BLaER1 treated with 17β-estradiol and CSF1 and Interleukin-3, amounts not matched to agents 10 nM and 100 nM (cell line): ENCODE measurements around the gene IQCM.

Experiments
- H3K27ac ChIP-seq, 11 experiments: shearing (Covaris generic); formaldehyde crosslinking; 2 replicates each; pipeline ENCODE4 v1.8.1; 2022
- H3K27me3 ChIP-seq, 11 experiments: shearing (Covaris generic); formaldehyde crosslinking; 2 replicates each; pipeline ENCODE4 v1.8.1; 2022
- H3K36me3 ChIP-seq, 11 experiments: shearing (Covaris generic); formaldehyde crosslinking; 2 replicates each; pipeline ENCODE4 v1.8.1; 2022
- H3K4me1 ChIP-seq, 10 experiments: shearing (Covaris generic); formaldehyde crosslinking; 2 replicates each; pipeline ENCODE4 v1.8.1; 2022
- H3K4me2 ChIP-seq, 11 experiments: shearing (Covaris generic); formaldehyde crosslinking; 2 replicates each; pipeline ENCODE4 v1.8.1; 2022
- H3K4me3 ChIP-seq, 10 experiments: shearing (Covaris generic); formaldehyde crosslinking; 2 replicates each; pipeline ENCODE4 v1.8.1; 2022
- H3K9ac ChIP-seq, 11 experiments: shearing (Covaris generic); formaldehyde crosslinking; 2 replicates each; pipeline ENCODE4 v1.8.1; 2022
- H3K9me3 ChIP-seq, 11 experiments: shearing (Covaris generic); formaldehyde crosslinking; replicated peaks in 1 of 11; 2 replicates each; pipeline ENCODE4 v1.8.1; 2022
- H4K20me1 ChIP-seq, 11 experiments: shearing (Covaris generic); formaldehyde crosslinking; 2 replicates each; pipeline ENCODE4 v1.8.1; 2022
- Cebpa-rat ChIP-seq, 11 experiments: shearing (Covaris generic); IDR thresholded peaks; 2 replicates each; pipeline ENCODE4 v1.8.1; 2022

IQCM gene

DNA sequence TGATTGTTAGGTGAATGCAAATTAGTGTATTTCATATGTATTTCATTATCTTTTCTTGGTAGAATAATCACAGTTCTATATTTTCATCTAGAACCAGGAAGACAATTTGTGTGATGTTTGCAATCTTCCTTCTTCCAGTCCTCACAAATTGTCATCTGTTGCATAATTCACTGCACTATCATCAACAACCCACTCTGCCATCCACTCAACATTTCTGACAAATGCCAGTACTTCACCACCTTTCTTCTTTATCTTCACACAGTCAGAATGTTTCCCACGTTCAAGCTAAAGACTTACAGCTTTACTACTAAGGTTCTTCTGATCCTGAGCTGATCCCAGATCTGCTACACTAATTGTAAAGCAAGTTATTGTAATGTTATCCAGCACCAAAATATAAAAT, 107.8 kb downstream of the IQCM start:
- Histone ChIP-seq H3K27me3 (no peaks in the 10 kb centered on the region), H3K9me3 (peaks cover 0 to 6% (median 0%) of the 10 kb centered on the region in 11 experiments; a peak in 1 of 22 replicates), H3K9ac (no peak overlapping the region), H3K4me2 (no peak overlapping the region), H3K36me3 (no peaks in the 10 kb centered on the region), H4K20me1 (no peaks in the 10 kb centered on the region), H3K4me3 (no peak overlapping the region), H3K27ac (no peak overlapping the region), H3K4me1 (no peaks in the 10 kb centered on the region)
- no peak for TF ChIP-seq Cebpa-rat (IDR thresholded peaks at IDR 0.05)

DNA sequence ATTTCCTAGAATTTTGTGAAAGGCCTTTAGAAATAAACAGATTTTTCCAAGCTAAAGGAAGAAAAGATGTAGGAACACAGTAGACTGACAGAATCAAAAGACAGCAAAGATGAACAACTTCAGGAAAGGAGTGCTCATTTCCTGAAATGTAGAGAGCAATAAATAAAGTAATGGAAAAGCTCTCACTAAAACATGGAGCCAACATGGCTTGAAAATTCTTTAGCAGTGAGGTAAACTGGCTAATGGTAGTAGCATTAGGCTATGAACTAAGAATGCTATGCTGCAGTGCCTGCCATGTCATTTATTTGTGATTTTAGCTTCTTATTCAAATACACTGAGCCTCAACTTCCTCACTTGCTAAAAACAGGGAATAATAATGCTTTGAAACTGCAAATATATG, 108.7 kb downstream of the IQCM start:
- H3K27me3 ChIP-seq, result no peaks in the 10 kb centered on the region
- no peaks in the 10 kb centered on the region for H3K36me3 ChIP-seq

DNA sequence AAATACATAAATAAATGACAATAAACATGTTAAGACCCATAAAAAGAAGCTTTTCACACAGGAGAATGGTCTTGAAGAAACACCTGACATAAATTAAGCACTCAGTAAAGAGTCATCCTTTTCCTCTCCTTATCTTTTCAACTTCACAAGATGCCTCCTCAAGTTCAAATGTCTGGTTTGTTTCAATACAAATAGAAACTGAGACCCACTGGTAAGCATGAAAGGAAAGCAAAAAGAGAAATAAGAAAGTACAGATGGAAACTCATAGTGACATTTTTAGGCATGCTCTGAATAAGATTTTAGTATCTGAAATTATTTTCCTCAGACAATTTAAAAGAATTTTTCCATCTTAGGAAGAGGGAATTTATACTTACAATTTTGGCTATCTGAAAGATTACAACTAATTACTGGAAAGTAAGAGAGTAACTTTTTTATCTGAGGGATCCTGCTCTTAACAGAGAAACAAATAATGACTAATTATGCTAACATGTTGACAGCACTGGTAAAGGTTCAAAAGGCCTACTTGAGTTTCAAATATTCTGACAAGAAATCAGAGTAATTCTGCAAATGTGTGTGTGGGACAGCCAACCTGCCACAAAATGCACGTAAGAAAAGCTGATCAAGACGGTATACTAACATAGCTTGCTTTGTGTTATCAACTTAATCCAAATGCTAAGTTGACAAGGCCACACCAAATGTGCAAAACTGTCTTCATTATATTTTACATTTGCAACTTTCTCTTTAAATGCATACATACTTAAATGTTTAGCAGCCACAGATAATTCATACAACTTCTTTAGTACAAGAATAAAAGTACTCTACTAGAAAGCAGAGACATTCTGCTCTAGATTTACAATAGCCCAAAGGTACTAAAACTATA, 113.0 kb downstream of the IQCM start:
- Histone ChIP-seq H3K27me3 (no peaks in the 10 kb centered on the region), H3K36me3 (no peaks in the 10 kb centered on the region), H4K20me1 (no peaks in the 10 kb centered on the region), H3K4me3 (no peak overlapping the region), H3K4me2 (no peak overlapping the region), H3K9me3 (peaks cover 0 to 6% (median 0%) of the 10 kb centered on the region in 11 experiments; a peak in 1 of 22 replicates), H3K4me1 (no peaks in the 10 kb centered on the region), H3K27ac (no peak overlapping the region), H3K9ac (no peak overlapping the region)
- TF ChIP-seq Cebpa-rat (IDR thresholded peaks at IDR 0.05), result no peak

More for the DNA sequence above, 108.7 kb downstream of the IQCM start:
- no peaks in the 10 kb centered on the region for H3K4me1 ChIP-seq
- no peaks in the 10 kb centered on the region for H4K20me1 ChIP-seq
- H3K4me3 ChIP-seq, result no peak overlapping the region
- H3K9ac ChIP-seq, result no peak overlapping the region
- H3K9me3 ChIP-seq, result peaks cover 0 to 6% (median 0%) of the 10 kb centered on the region in 11 experiments; a peak in 1 of 22 replicates
- H3K27ac ChIP-seq, result no peak overlapping the region
- no peak for TF ChIP-seq Cebpa-rat (IDR thresholded peaks at IDR 0.05)
- H3K4me2 ChIP-seq, result no peak overlapping the region

DNA sequence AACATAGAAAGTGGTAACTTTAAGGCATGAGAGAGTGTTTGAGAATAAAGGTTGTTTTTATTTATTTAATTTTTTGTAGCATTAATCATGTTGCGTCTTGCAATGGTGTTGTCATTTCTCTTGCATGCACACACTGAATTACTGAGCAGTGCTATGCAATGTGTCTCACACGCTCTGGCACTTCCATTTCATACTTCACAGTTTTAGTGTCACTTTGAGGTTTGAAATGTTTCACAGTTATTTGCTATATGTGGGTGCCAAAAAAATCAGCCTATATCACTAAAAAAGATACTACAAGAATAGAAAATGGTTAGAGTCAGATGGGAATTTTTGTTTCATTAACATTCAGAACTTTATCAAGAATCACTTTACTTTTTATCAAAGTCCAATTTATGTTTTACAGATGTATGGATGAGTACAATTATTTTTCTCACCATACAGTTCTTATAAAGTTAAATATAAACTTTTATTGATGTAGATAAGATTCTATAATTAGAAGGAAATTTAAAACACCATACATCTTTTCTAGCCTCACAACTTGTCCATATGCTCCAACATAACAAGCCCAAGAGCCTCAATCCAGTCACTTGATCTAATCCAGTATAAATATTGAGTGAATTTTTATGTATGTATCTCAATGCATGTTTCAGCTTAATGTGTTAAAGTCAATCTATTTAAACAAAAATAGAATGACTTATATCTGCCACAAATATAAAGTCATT, 114.0 kb downstream of the IQCM start:
- H3K4me1 ChIP-seq, result no peaks in the 10 kb centered on the region
- peaks cover 0 to 6% (median 0%) of the 10 kb centered on the region in 11 experiments; a peak in 1 of 22 replicates for H3K9me3 ChIP-seq
- H3K36me3 ChIP-seq, result no peaks in the 10 kb centered on the region
- H4K20me1 ChIP-seq, result no peaks in the 10 kb centered on the region
- no peak for TF ChIP-seq Cebpa-rat (IDR thresholded peaks at IDR 0.05)
- H3K4me2 ChIP-seq, result no peak overlapping the region
- no peak overlapping the region for H3K27ac ChIP-seq
- H3K27me3 ChIP-seq, result no peaks in the 10 kb centered on the region
- H3K4me3 ChIP-seq, result no peak overlapping the region
- no peak overlapping the region for H3K9ac ChIP-seq

DNA sequence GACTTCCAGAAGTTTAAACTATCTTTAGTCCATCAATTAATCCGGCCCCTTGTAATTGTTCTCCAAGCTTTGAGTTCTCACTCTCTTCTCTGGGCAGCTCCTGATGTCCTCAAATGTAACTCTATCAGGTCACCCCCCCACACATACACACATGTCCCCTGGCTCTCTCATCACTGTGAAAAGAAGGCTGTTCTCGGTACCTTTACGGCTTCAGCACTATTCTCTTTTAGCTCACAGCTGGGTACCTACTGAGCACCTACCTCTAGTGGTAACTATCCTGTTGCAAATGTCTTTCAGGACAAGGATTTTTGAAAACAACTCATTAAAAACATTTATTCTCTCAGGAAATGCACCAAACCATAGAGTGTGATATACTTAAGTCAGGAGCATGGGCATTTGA, 115.4 kb downstream of the IQCM start:
- no peaks in the 10 kb centered on the region for H3K27me3 ChIP-seq
- no peak overlapping the region for H3K9ac ChIP-seq
- no peak overlapping the region for H3K4me2 ChIP-seq
- no peaks in the 10 kb centered on the region for H4K20me1 ChIP-seq
- H3K36me3 ChIP-seq, result no peaks in the 10 kb centered on the region
- H3K4me1 ChIP-seq, result no peaks in the 10 kb centered on the region
- H3K27ac ChIP-seq, result no peak overlapping the region
- H3K4me3 ChIP-seq, result no peak overlapping the region
- peaks cover 0 to 6% (median 0%) of the 10 kb centered on the region in 11 experiments; a peak in 1 of 22 replicates for H3K9me3 ChIP-seq
- TF ChIP-seq Cebpa-rat (IDR thresholded peaks at IDR 0.05), result no peak

DNA sequence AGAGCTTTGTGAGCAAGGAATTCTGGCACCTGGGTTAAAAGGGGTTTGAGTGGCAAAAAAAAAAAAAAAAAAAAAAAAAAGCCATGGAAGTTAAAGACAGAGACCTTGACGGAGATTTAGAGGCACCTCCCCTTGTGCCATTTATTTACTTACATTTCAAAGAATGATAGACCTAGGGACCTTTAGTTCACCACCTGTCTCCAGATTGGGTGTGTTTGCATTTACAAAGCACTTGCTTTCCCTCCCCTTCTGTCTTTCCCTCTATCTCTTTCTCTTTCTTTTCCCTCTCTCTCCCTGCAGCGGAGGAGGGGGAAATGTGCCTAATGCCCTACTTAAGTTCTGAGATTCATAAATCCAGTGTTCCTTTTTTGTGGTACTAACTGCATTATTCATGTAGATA, 116.0 kb downstream of the IQCM start:
- H3K27me3 ChIP-seq, result no peaks in the 10 kb centered on the region
- no peak overlapping the region for H3K4me3 ChIP-seq
- H3K4me1 ChIP-seq, result no peaks in the 10 kb centered on the region
- H3K9me3 ChIP-seq, result peaks cover 0 to 5% (median 0%) of the 10 kb centered on the region in 11 experiments; a peak in 1 of 22 replicates
- H3K9ac ChIP-seq, result no peak overlapping the region
- no peaks in the 10 kb centered on the region for H3K36me3 ChIP-seq
- no peak overlapping the region for H3K27ac ChIP-seq
- no peak for TF ChIP-seq Cebpa-rat (IDR thresholded peaks at IDR 0.05)
- no peaks in the 10 kb centered on the region for H4K20me1 ChIP-seq
- no peak overlapping the region for H3K4me2 ChIP-seq

DNA sequence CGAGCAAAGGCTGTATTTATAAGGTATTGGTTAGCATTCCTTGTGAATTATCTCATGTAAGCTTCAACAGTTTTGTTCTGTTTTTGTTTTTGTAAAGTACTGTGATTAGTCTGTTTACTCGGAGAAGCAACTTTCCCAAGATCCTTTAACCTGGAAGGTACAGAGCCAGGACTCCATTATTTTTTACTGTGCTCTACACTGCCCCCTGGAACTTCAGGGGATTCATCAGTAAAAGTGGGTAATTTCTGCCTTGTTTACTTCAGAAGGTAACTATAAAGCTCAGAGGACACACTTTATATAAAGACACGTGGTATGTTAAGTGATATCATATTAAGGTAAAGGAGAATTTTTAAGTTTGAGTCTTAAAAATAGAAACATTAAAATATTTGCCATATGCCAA, 124.9 kb downstream of the IQCM start:
- Histone ChIP-seq H4K20me1 (no peaks in the 10 kb centered on the region), H3K9ac (no peak overlapping the region), H3K27ac (no peak overlapping the region), H3K4me1 (no peaks in the 10 kb centered on the region; a peak in 3 of 20 replicates), H3K36me3 (no peaks in the 10 kb centered on the region), H3K4me2 (no peak overlapping the region), H3K9me3 (peaks cover 0 to 13% (median 4%) of the 10 kb centered on the region in 11 experiments; a peak in 5 of 22 replicates), H3K27me3 (no peaks in the 10 kb centered on the region), H3K4me3 (no peak overlapping the region)
- no peak for TF ChIP-seq Cebpa-rat (IDR thresholded peaks at IDR 0.05)

DNA sequence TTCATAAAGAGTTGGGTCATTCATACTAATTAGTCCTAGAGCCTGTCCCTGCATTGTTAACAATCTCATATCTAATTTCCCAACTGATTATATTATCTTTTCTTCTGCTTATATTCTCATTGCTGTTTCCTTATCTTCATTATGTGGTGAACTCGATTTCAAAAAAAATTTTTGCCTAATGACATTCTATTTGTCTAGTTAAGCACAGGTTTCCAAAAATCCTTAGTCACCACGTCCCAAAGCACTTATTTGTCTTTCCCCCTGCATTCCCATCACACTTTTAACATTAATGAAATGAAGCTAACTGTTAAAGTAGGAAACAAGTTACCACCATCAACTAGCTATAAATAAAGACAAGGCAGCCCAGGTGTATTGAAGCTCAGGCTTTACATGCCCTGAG, 131.1 kb downstream of the IQCM start:
- Histone ChIP-seq H4K20me1 (no peaks in the 10 kb centered on the region), H3K9me3 (peaks cover 0 to 13% (median 4%) of the 10 kb centered on the region in 11 experiments; a peak in 5 of 22 replicates), H3K27ac (no peak overlapping the region), H3K36me3 (no peaks in the 10 kb centered on the region), H3K4me1 (peaks cover 4 to 17% (median 11%) of the 10 kb centered on the region in 10 experiments; a peak in 17 of 20 replicates), H3K4me3 (no peak overlapping the region), H3K4me2 (peak overlapping the region; percentile 10 to 67 (median 57); a peak in 17 of 22 replicates), H3K27me3 (no peaks in the 10 kb centered on the region), H3K9ac (no peak overlapping the region)
- TF ChIP-seq Cebpa-rat (IDR thresholded peaks at IDR 0.05), result no peak

DNA sequence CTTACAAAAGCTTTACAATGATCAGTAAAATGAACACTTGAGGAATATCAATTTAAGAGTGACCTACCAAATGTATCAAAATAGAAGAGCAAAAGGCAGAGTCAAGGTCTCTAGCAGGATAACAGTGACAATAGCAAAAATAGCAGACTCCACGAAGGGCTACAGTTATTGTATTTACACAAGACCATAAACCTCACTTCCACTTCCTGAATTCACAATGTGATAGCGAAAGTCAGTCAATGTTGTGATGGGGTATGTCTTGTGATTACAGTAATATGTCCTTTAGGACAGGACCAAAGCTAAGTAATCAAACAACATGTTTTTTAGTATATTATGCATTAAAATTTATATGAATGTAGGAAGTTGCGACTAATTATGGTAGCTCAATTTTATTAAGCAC, 139.6 kb downstream of the IQCM start:
- H3K4me2 ChIP-seq, result peak overlapping the region; percentile 11 to 75 (median 26); a peak in 17 of 22 replicates

More for the DNA sequence above, 139.6 kb downstream of the IQCM start:
- Histone ChIP-seq H3K27me3 (no peaks in the 10 kb centered on the region), H3K4me1 (peaks cover 0 to 15% (median 9%) of the 10 kb centered on the region in 10 experiments; a peak in 12 of 20 replicates), H3K9ac (peak overlapping the region in 5 of 11 experiments; percentile 6 to 32 (median 25); a peak in 3 of 22 replicates), H3K36me3 (no peaks in the 10 kb centered on the region), H3K9me3 (peaks cover 9 to 23% (median 15%) of the 10 kb centered on the region in 11 experiments; a peak in 19 of 22 replicates), H3K4me3 (no peak overlapping the region; a peak in 1 of 20 replicates), H4K20me1 (no peaks in the 10 kb centered on the region), H3K27ac (peak overlapping the region in 9 of 11 experiments; percentile 44 to 63 (median 55); a peak in 16 of 22 replicates)
- TF ChIP-seq Cebpa-rat (IDR thresholded peaks at IDR 0.05), result no peak
